CD4-positive, alpha-beta memory T cell (primary cell): ENCODE data around the gene PLK1. TPM values are rescaled to one million over a fixed set of nuclear protein-coding genes. Genes with fewer than 3 reads are reported as not detected.

Experiments
- CTCF ChIA-PET: fragments of 350-600 bp; sonication (Branson Sonifier 250); formaldehyde crosslinking; loops from one replicate; lab custom pipeline; 2021; ENCODE audit warnings: inconsistent platforms; ENCODE audit not compliant: partially characterized antibody; lab: Charles Lee
- POLR2A ChIA-PET: fragments of 350-600 bp; sonication (Branson Sonifier 250); formaldehyde crosslinking; loops from one replicate; lab custom pipeline; 2021; ENCODE audit not compliant: partially characterized antibody; lab: Charles Lee
- DNase-seq, 5 donors: peaks; one replicate each; pipeline versions ENCODE4 v3.0.0 to v3.0.0-alpha.2; 2020 to 2022; ENCODE audit warnings: mixed read lengths in 1 of 5
- H3K27ac ChIP-seq: one replicate; pipeline ENCODE4 v1.7.0; 2013; ENCODE audit warnings: low read depth, low read length
- H3K27me3 ChIP-seq: 2 replicates; pipeline ENCODE4 v1.7.0; 2013; ENCODE audit warnings: mild to moderate bottlenecking, low read length, moderate library complexity; ENCODE audit not compliant: insufficient read depth
- H3K36me3 ChIP-seq: 2 replicates; pipeline ENCODE4 v1.7.0; 2013; ENCODE audit warnings: mild to moderate bottlenecking, low read length, moderate library complexity; ENCODE audit not compliant: insufficient read depth
- H3K4me1 ChIP-seq: 2 replicates; pipeline ENCODE4 v1.7.0; 2013; ENCODE audit warnings: mild to moderate bottlenecking, low read length, moderate library complexity; ENCODE audit not compliant: insufficient read depth
- H3K4me3 ChIP-seq, 2 donors: one replicate each; pipeline ENCODE4 v1.7.0; 2013; ENCODE audit warnings: low read length in 2 of 2, mild to moderate bottlenecking in 1 of 2
- H3K9me3 ChIP-seq, 2 donors: one replicate each; pipeline ENCODE4 v1.7.0; 2013; ENCODE audit warnings: low read length in 2 of 2, control low read depth in 1 of 2; ENCODE audit not compliant: control insufficient read depth in 1 of 2
- H3K27ac Mint-ChIP-seq, 7 donors: one replicate each; pipeline ENCODE4 v1.8.0; 2020 to 2021; ENCODE audit warnings: mixed read lengths in 7 of 7, mild to moderate bottlenecking in 6 of 7, inconsistent platforms in 3 of 7, moderate library complexity in 3 of 7
- H3K27me3 Mint-ChIP-seq, 2 donors: one replicate each; pipeline ENCODE4 v1.8.0; 2020 to 2021; ENCODE audit warnings: mixed read lengths in 2 of 2
- H3K36me3 Mint-ChIP-seq, 2 donors: one replicate each; pipeline ENCODE4 v1.8.0; 2020 to 2021; ENCODE audit warnings: mixed read lengths in 2 of 2, inconsistent platforms in 1 of 2, mild to moderate bottlenecking in 1 of 2
- H3K4me1 Mint-ChIP-seq, 4 donors: one replicate each; pipeline ENCODE4 v1.8.0; 2020 to 2021; ENCODE audit warnings: mixed read lengths in 4 of 4, mild to moderate bottlenecking in 1 of 4
- H3K4me3 Mint-ChIP-seq, 8 donors: one replicate each; pipeline ENCODE4 v1.8.0; 2020 to 2021; ENCODE audit warnings: mixed read lengths in 8 of 8, mild to moderate bottlenecking in 7 of 8, moderate library complexity in 6 of 8, inconsistent platforms in 3 of 8
- H3K9me3 Mint-ChIP-seq, 8 donors: one replicate each; pipeline ENCODE4 v1.8.0; 2020 to 2021; ENCODE audit warnings: mixed read lengths in 8 of 8, mild to moderate bottlenecking in 5 of 8, inconsistent platforms in 3 of 8, moderate library complexity in 1 of 8
- intact Hi-C: fragments of 100-400 bp; cut with micrococcal nuclease; formaldehyde crosslinking; loops from one replicate; pipeline ENCODE4 v1.15.1; 2023
- polyA plus RNA-seq, 2 donors: library from polyadenylated mRNA; unstranded; fragments of 300-500 nt; fragmentation: Illumina TruSeq; gene quantifications; one replicate each; pipeline ENCODE4 v1.2.3, GENCODE V29; 2021
- total RNA-seq, 2 experiments: library from RNA; stranded (reverse); gene quantifications; one replicate each; pipeline ENCODE4 v1.2.3, GENCODE V29; 2021

PLK1 gene
- total and polyA plus RNA-seq, 4 experiments from 2014 or later = 0.18 to 3.5 (median 3.0) TPM; not detected in 1

DNA sequence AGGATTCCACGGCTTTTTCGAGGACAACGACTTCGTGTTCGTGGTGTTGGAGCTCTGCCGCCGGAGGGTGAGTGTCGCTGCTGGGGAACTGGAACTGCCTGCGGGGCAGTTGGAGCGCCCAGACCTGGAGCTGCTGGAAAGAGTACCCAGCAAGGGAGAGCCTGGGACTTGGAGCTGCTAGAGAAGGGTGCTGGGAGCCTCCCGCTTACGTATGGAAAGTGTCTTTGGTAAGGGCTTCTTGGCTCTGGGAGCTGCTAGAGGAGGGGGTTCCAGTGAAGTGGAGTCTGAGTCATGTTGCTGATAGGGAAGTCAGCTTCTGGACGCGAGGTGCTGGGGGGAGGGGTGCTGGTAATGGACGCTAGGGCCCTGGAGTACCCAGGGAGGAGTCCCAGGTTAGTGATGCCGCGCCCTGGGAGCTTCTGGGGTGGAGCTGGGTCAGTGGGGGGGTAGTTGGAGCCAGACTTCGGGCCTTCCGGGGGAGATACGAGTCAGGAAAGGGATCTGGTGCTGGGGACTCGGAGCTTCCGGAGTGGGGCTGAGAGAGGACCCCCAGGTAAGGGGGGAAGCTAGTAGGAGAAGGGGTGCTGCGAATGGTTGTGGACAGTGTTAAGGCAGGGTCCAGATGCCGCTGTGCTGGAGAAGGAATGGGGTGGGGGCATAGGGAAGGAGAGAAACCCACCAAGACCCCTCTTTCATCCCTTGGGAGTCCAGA, 741 bp downstream of the PLK1 start:
- H3K27ac Mint-ChIP-seq = peak overlapping the region in 3 of 7 donors; percentile 46 to 59 (median 47)
- Histone ChIP-seq H3K27me3 (no peaks in the 10 kb centered on the region), H3K9me3 (no peaks in the 10 kb centered on the region), H3K4me1 (peaks cover 17% of the 10 kb centered on the region), H3K4me3 (peak overlapping the region; percentile 49 to 70), H3K27ac (no peak overlapping the region), H3K36me3 (peaks cover 14% of the 10 kb centered on the region)
- DNase-seq = no peak
- peaks cover 9 to 18% of the 10 kb centered on the region in 2 donors for H3K36me3 Mint-ChIP-seq
- H3K27me3 Mint-ChIP-seq = no peaks in the 10 kb centered on the region
- intact Hi-C loops = loop anchor here (5.0 kb wide), 1 partner anchor 823 kb away; no protein-coding TSS in a partner anchor
- ChIA-PET CTCF (interaction anchor here (1.0 kb wide), 1 partner anchor 48 kb away, joined by 3 read pairs; no protein-coding TSS in a partner anchor), POLR2A (interaction anchor here (1.4 kb wide), 1 partner anchor 37 kb away, joined by 4 read pairs; no protein-coding TSS in a partner anchor)
- peaks cover 8 to 28% (median 20%) of the 10 kb centered on the region in 4 donors for H3K4me1 Mint-ChIP-seq
- H3K4me3 Mint-ChIP-seq = peak overlapping the region; percentile 71 to 89 (median 83)
- peaks cover 0 to 2% (median 0%) of the 10 kb centered on the region in 8 donors for H3K9me3 Mint-ChIP-seq

DNA sequence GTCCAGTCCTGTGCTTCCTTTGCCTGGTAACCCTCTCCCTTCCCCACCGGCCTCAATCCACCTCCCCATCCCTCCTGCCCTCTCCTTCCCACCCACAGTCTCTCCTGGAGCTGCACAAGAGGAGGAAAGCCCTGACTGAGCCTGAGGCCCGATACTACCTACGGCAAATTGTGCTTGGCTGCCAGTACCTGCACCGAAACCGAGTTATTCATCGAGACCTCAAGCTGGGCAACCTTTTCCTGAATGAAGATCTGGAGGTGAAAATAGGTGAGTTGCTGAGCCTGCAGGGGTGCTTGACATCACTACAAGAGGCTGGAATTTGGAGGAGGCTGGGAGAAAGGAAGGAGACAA, 1.3 kb downstream of the PLK1 start:
- DNase-seq = no peak
- intact Hi-C loops = loop anchor here (5.0 kb wide), 1 partner anchor 822 kb away; no protein-coding TSS in a partner anchor
- Histone ChIP-seq H3K9me3 (no peaks in the 10 kb centered on the region), H3K36me3 (peaks cover 14% of the 10 kb centered on the region), H3K27ac (no peak overlapping the region), H3K4me3 (no peak overlapping the region), H3K4me1 (peaks cover 17% of the 10 kb centered on the region), H3K27me3 (no peaks in the 10 kb centered on the region)
- ChIA-PET CTCF (interaction anchor here (1.0 kb wide), 1 partner anchor 48 kb away, joined by 3 read pairs; no protein-coding TSS in a partner anchor), POLR2A (no interaction called here)
- Mint-ChIP-seq H3K27me3 (no peaks in the 10 kb centered on the region), H3K9me3 (peaks cover 0 to 2% (median 0%) of the 10 kb centered on the region in 8 donors), H3K4me3 (peak overlapping the region in 6 of 8 donors; percentile 2 to 89 (median 38)), H3K27ac (peak overlapping the region in 1 of 7 donors; percentile 48), H3K4me1 (peaks cover 8 to 28% (median 20%) of the 10 kb centered on the region in 4 donors), H3K36me3 (peaks cover 9 to 18% of the 10 kb centered on the region in 2 donors)

DNA sequence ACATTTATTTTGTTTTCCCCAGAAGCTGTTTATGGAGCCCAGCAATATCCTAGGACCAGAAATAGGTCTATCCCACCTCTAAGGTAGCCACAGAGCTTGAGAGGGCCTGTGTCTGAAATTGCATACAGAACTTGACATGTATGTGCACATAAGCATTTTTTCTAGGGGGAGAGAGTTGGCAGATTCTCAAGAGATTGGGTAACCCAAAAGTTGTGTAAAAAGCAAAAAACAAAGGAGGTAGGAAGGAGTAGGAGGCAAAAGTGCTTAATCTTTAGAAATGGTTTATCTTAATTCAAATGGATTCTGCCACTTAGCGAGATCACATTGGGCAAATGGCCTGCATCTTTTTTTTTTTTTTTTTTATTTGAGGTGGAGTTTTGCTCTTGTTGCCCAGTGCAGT, 3.5 kb downstream of the PLK1 start:
- CTCF ChIA-PET = no interaction called here
- Mint-ChIP-seq H3K36me3 (peaks cover 19 to 25% of the 10 kb centered on the region in 2 donors), H3K4me3 (no peak overlapping the region), H3K27me3 (no peaks in the 10 kb centered on the region), H3K4me1 (peaks cover 8 to 26% (median 18%) of the 10 kb centered on the region in 4 donors), H3K27ac (no peak overlapping the region), H3K9me3 (peaks cover 0 to 2% (median 0%) of the 10 kb centered on the region in 8 donors)
- DNase-seq = no peak
- Histone ChIP-seq H3K9me3 (no peaks in the 10 kb centered on the region), H3K36me3 (peaks cover 14% of the 10 kb centered on the region), H3K4me1 (peaks cover 17% of the 10 kb centered on the region), H3K27me3 (no peaks in the 10 kb centered on the region), H3K27ac (no peak overlapping the region), H3K4me3 (no peak overlapping the region)
- intact Hi-C loops = no loop called here
- POLR2A ChIA-PET = no interaction called here

DNA sequence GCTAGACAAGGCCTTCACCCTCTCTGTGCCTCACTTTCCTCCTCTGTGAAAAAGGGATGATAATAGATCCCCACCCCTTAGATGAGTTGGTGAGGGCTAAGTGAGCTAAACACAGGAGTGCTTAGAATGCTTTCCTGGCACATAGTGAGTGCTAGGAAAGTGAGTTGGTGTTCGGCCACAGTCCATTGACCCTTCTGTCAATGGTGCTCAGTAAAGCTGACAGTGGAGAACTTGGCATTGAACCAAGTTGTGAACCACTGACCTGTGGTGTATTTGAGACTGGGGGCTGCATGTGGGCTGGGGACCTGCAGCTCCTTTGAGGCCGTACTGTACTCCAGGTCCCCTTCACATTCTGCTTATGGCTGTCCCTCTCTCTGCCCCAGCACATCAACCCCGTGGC, 4.8 kb downstream of the PLK1 start:
- intact Hi-C loops = no loop called here
- Mint-ChIP-seq H3K4me1 (peaks cover 5 to 17% (median 10%) of the 10 kb centered on the region in 4 donors), H3K9me3 (peaks cover 0 to 2% (median 0%) of the 10 kb centered on the region in 8 donors), H3K4me3 (no peak overlapping the region), H3K27ac (no peak overlapping the region), H3K27me3 (no peaks in the 10 kb centered on the region), H3K36me3 (peaks cover 32 to 37% of the 10 kb centered on the region in 2 donors)
- H3K27ac ChIP-seq = no peak overlapping the region
- H3K4me3 ChIP-seq = no peak overlapping the region
- POLR2A ChIA-PET = no interaction called here
- CTCF ChIA-PET = no interaction called here
- H3K9me3 ChIP-seq = no peaks in the 10 kb centered on the region
- peaks cover 22% of the 10 kb centered on the region for H3K36me3 ChIP-seq
- no peak for DNase-seq
- H3K4me1 ChIP-seq = peaks cover 12% of the 10 kb centered on the region
- H3K27me3 ChIP-seq = no peaks in the 10 kb centered on the region

DNA sequence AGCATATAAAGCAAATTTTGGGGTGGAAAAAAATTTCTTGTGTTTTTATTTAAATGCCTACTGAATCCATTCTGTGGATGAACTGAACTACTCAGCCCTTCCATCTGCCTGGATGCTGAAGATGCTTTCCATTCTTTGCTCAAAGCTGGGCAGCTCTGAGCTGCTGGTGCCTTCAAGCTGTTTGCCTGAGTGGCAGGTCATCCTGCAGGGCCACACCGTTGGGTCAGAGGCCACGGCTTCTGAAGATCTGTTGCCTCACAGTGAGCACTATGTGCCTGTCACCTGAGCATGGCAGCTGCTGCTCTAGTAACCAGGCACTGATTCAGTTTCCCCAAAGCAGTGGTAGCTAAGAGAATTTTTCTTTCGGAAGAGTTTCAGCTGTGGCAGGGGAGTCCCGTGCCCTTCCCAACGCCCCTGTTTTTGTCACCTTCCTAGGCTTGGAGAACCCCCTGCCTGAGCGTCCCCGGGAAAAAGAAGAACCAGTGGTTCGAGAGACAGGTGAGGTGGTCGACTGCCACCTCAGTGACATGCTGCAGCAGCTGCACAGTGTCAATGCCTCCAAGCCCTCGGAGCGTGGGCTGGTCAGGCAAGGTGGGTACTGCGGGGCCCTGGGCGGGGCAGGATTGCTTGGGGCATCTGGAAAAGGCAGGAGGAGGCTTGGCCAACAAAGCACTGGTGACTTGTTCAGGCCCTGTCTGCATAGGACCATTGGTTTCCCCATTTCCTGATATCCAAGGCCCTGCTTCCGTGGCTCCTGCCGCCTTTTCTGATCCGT, 8.5 kb downstream of the PLK1 start:
- Histone ChIP-seq H3K9me3 (no peaks in the 10 kb centered on the region), H3K27me3 (no peaks in the 10 kb centered on the region), H3K4me1 (no peaks in the 10 kb centered on the region), H3K4me3 (no peak overlapping the region), H3K27ac (no peak overlapping the region), H3K36me3 (peaks cover 35% of the 10 kb centered on the region)
- no peak for DNase-seq
- ChIA-PET POLR2A (no interaction called here), CTCF (interaction anchor here (1.7 kb wide), 1 partner anchor 10 kb away, joined by 6 read pairs; no protein-coding TSS in a partner anchor)
- intact Hi-C loops = no loop called here
- no peak overlapping the region for H3K4me3 Mint-ChIP-seq
- H3K27me3 Mint-ChIP-seq = no peaks in the 10 kb centered on the region
- H3K9me3 Mint-ChIP-seq = no peaks in the 10 kb centered on the region
- H3K4me1 Mint-ChIP-seq = no peaks in the 10 kb centered on the region
- peak overlapping the region in 1 of 7 donors; percentile 20 for H3K27ac Mint-ChIP-seq
- peaks cover 45% of the 10 kb centered on the region in 2 donors for H3K36me3 Mint-ChIP-seq

DNA sequence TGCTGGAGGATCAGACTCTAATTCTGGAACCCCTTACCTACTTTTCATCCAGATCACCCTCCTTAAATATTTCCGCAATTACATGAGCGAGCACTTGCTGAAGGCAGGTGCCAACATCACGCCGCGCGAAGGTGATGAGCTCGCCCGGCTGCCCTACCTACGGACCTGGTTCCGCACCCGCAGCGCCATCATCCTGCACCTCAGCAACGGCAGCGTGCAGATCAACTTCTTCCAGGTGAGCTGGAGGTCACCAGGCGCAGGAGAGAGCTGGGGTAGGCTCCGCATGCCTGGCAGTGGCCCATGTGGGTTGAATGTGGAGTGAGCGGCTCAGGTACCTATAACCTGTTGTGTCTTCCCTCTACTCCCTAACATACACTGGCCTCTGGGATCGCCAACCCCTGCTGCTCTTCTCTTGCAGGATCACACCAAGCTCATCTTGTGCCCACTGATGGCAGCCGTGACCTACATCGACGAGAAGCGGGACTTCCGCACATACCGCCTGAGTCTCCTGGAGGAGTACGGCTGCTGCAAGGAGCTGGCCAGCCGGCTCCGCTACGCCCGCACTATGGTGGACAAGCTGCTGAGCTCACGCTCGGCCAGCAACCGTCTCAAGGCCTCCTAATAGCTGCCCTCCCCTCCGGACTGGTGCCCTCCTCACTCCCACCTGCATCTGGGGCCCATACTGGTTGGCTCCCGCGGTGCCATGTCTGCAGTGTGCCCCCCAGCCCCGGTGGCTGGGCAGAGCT, 10.9 kb downstream of the PLK1 start:
- Mint-ChIP-seq H3K27me3 (no peaks in the 10 kb centered on the region), H3K27ac (no peak overlapping the region), H3K36me3 (peaks cover 38 to 39% of the 10 kb centered on the region in 2 donors), H3K4me1 (peaks cover 0 to under 1% (median 0%) of the 10 kb centered on the region in 4 donors), H3K9me3 (no peaks in the 10 kb centered on the region), H3K4me3 (no peak overlapping the region)
- no peak for DNase-seq
- peaks cover 22% of the 10 kb centered on the region for H3K36me3 ChIP-seq
- H3K4me3 ChIP-seq = no peak overlapping the region
- no peak overlapping the region for H3K27ac ChIP-seq
- H3K27me3 ChIP-seq = no peaks in the 10 kb centered on the region
- POLR2A ChIA-PET = no interaction called here
- H3K4me1 ChIP-seq = no peaks in the 10 kb centered on the region
- H3K9me3 ChIP-seq = no peaks in the 10 kb centered on the region
- intact Hi-C loops = no loop called here
- CTCF ChIA-PET = no interaction called here
